ENCODE measurements around the gene PTGES3. TPM values are rescaled to one million over a fixed set of nuclear protein-coding genes. Genes with fewer than 3 reads are reported as not detected.

Gene PTGES3
- polyA plus RNA-seq, 1 donor from 2014 or later = 109 TPM

- no peaks in the 10 kb centered on the region for H3K9me2 ChIP-seq (ENCODE audit: insufficient read depth, low read length)
- no peak overlapping the region for H3K4me2 ChIP-seq (ENCODE audit: low read length)
- H3K36me3 ChIP-seq (ENCODE audit: insufficient read depth, low read length) = no peaks in the 10 kb centered on the region
- TF ChIP-seq CTCF (IDR thresholded peaks at IDR 0.05; ENCODE audit: poor library complexity, severe bottlenecking) (no peak), REST (IDR thresholded peaks at IDR 0.05; ENCODE audit: borderline replicate concordance) (no peak), MXI1 (conservative IDR thresholded peaks at IDR 0.05; ENCODE audit: poor library complexity, severe bottlenecking) (no peak), EZH2 (IDR thresholded peaks at IDR 0.05; ENCODE audit: borderline replicate concordance, insufficient read depth, low read length, poor library complexity, severe bottlenecking) (no peak), EP300 (conservative IDR thresholded peaks at IDR 0.05; ENCODE audit: poor library complexity, severe bottlenecking) (no peak), TAF1 (IDR thresholded peaks at IDR 0.05; ENCODE audit: low read depth) (no peak)
- H3K9ac ChIP-seq (ENCODE audit: low read length) = no peak overlapping the region
- H3K27me3 ChIP-seq (ENCODE audit: insufficient read depth, low read depth, low read length) = no peaks in the 10 kb centered on the region
- no peak overlapping the region for H2AFZ ChIP-seq (ENCODE audit: low read depth, low read length)
- H3K27ac ChIP-seq (ENCODE audit: low read length) = no peak overlapping the region
- no peak overlapping the region for H3K4me3 ChIP-seq (ENCODE audit: low read length)
- no peaks in the 10 kb centered on the region for H3F3A ChIP-seq (ENCODE audit: insufficient read depth, low read length, poor library complexity, severe bottlenecking)
- no peaks in the 10 kb centered on the region for H3K9me3 ChIP-seq (ENCODE audit: low read length)
- no peaks in the 10 kb centered on the region for H3K79me2 ChIP-seq (replicated peaks; ENCODE audit: insufficient read depth, low read length)
- no peaks in the 10 kb centered on the region for H4K20me1 ChIP-seq (ENCODE audit: insufficient read depth)
Observed at GRCh38 chr12:56661560-56661959, 26.5 kb downstream of the PTGES3 start.

- Histone ChIP-seq H3K27ac (ENCODE audit: low read length) (no peak overlapping the region), H3K4me2 (ENCODE audit: low read length) (no peak overlapping the region), H3K36me3 (ENCODE audit: insufficient read depth, low read length) (no peaks in the 10 kb centered on the region), H3K4me3 (ENCODE audit: low read length) (no peak overlapping the region), H3K9ac (ENCODE audit: low read length) (no peak overlapping the region), H3K9me2 (ENCODE audit: insufficient read depth, low read length) (no peaks in the 10 kb centered on the region), H4K20me1 (ENCODE audit: insufficient read depth) (no peaks in the 10 kb centered on the region), H3K9me3 (ENCODE audit: low read length) (no peaks in the 10 kb centered on the region), H3F3A (ENCODE audit: insufficient read depth, low read length, poor library complexity, severe bottlenecking) (no peaks in the 10 kb centered on the region), H3K27me3 (ENCODE audit: insufficient read depth, low read depth, low read length) (no peaks in the 10 kb centered on the region), H2AFZ (ENCODE audit: low read depth, low read length) (no peak overlapping the region), H3K79me2 (replicated peaks; ENCODE audit: insufficient read depth, low read length) (no peaks in the 10 kb centered on the region)
- no peak for TF ChIP-seq EP300 (conservative IDR thresholded peaks at IDR 0.05; ENCODE audit: poor library complexity, severe bottlenecking)
- no peak for TF ChIP-seq CTCF (IDR thresholded peaks at IDR 0.05; ENCODE audit: poor library complexity, severe bottlenecking)
Observed at GRCh38 chr12:56658921-56659320, 29.2 kb downstream of the PTGES3 start.
